Measurements from ENCODE around the gene OR6N2. TPM values are rescaled to one million over a fixed set of nuclear protein-coding genes. Genes with fewer than 3 reads are reported as not detected.
A peak's percentile ranks its signal among the peaks of the same experiment; 100 is the strongest.

OR6N2 gene
- total and polyA plus RNA-seq, 9 of the 15 experiments (the other 6 are each of a cell fraction or from before 2014, with no cell fraction given): not detected

DNA sequence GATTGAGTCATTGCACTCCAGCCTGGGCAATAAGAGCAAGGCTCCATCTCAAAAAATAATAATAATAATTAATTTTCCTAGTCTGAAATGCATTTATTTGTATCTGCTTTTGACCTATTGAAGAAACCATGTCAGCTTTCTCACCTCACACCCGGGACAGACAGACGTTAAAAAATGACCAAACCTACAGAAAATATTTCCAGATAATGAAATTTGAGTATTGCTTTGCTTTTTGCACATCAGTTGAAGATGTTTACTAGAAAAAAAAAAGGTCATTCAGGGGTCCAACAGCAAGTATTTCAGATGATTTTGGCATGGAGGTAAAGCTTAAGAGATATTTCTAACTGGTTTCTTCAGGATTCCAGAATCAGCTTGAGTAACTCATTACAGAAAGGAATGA is 26.6 kb downstream of the OR6N2 start, which contains the start of gene OR6K6 (continued):
- TF ChIP-seq, protein P1, sequence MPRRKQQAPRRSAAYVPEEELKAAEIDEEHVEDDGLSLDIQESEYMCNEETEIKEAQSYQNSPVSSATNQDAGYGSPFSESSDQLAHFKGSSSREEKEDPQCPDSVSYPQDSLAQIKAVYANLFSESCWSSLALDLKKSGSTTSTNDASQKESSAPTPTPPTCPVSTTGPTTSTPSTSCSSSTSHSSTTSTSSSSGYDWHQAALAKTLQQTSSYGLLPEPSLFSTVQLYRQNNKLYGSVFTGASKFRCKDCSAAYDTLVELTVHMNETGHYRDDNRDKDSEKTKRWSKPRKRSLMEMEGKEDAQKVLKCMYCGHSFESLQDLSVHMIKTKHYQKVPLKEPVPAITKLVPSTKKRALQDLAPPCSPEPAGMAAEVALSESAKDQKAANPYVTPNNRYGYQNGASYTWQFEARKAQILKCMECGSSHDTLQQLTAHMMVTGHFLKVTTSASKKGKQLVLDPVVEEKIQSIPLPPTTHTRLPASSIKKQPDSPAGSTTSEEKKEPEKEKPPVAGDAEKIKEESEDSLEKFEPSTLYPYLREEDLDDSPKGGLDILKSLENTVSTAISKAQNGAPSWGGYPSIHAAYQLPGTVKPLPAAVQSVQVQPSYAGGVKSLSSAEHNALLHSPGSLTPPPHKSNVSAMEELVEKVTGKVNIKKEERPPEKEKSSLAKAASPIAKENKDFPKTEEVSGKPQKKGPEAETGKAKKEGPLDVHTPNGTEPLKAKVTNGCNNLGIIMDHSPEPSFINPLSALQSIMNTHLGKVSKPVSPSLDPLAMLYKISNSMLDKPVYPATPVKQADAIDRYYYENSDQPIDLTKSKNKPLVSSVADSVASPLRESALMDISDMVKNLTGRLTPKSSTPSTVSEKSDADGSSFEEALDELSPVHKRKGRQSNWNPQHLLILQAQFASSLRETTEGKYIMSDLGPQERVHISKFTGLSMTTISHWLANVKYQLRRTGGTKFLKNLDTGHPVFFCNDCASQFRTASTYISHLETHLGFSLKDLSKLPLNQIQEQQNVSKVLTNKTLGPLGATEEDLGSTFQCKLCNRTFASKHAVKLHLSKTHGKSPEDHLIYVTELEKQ (CRISPR knock-in tag; IDR thresholded peaks at IDR 0.05): no peak

DNA sequence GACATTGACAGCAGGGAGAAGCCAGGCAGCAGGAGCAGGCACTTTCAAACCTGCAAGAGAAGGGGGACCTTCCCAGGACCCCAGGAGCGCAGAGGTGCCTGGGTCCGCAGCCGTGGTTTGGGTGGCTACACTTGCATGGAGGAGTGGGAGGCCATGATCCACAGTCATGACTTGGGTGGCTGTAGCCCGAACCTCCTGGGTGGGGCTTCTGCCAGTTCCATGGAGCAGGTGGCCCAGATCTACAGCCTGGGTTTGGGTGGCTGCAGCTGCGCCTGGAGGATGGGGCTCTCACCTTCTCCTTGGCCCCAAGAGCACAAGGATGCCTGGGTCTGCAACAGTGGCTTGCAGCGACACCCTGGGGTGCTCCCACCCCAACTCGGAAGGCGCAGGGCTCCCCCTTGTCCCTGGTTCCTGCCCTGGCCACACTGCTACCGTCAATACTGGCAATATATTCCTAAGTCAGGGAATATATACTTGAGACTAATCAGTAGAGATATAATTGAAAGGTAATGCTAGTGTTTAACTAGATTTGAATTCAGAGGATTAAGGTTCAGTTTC is 28.8 kb downstream of the OR6N2 start:
- Histone ChIP-seq H3K27ac (ENCODE audit: extremely low read depth, low read depth, low read length) (no peak overlapping the region), H2AFZ (ENCODE audit: low read depth, low read length) (no peak overlapping the region), H3K4me2 (ENCODE audit: insufficient read depth, low read length) (no peak overlapping the region), H3K36me3 (ENCODE audit: control insufficient read depth, insufficient read depth, low read length) (no peaks in the 10 kb centered on the region), H4K20me1 (replicated peaks; ENCODE audit: control insufficient read depth, insufficient read depth, low read length) (no peaks in the 10 kb centered on the region), H3K9ac (ENCODE audit: insufficient read depth in 1 of 2, low read depth in 2 of 2, low read length in 2 of 2) (peak overlapping the region in 1 of 2 experiments; percentile 53; a peak in 1 of 4 replicates), H3K4me3 (no peak overlapping the region), H3K4me1 (replicated peaks in 1 of 2; ENCODE audit: control insufficient read depth in 2 of 2, insufficient read depth in 2 of 2, low read length in 2 of 2) (peaks cover 0 to 4% of the 10 kb centered on the region in 2 experiments; a peak in 2 of 5 replicates), H3K9me3 (replicated peaks; ENCODE audit: control insufficient read depth, insufficient read depth, low read depth, low read length) (no peaks in the 10 kb centered on the region), H3K79me2 (ENCODE audit: control insufficient read depth, insufficient read depth, low read length) (no peaks in the 10 kb centered on the region), H3K9me1 (ENCODE audit: control insufficient read depth, insufficient read depth, low read length) (no peaks in the 10 kb centered on the region), H3K27me3 (ENCODE audit: control insufficient read depth in 2 of 2, insufficient read depth in 2 of 2, low read length in 2 of 2) (no peaks in the 10 kb centered on the region)
- ChIA-PET CTCF (ENCODE audit: low intra/inter-chr PET ratio) (no interaction called here), POLR2A (no interaction called here)
- in situ Hi-C loops (cut with MboI) (no loop called here), intact Hi-C loops (cut with micrococcal nuclease) (no loop called here)
- 52% methylated on average over 9 of the region's 9 CpGs for WGBS (ENCODE audit: insufficient coverage, low coverage, missing lambda C conversion rate)
- no TSS peak for BruUV-seq (replicated peaks)
- DNase-seq (ENCODE audit: extremely low read depth in 1 of 4, low spot score in 3 of 4): no peak
- ATAC-seq: peak; percentile 55
- no peak for FAIRE-seq
- TF ChIP-seq PYGO2 (tag; IDR thresholded peaks at IDR 0.05) (no peak), RAD21 (CRISPR knock-in tag; conservative IDR thresholded peaks at IDR 0.05 in 1 of 2, IDR thresholded peaks at IDR 0.05 in 1 of 2) (peak in 1 of 2 experiments; percentile 3; a peak in 1 of 4 replicates)
- TF ChIP-seq, protein P2, sequence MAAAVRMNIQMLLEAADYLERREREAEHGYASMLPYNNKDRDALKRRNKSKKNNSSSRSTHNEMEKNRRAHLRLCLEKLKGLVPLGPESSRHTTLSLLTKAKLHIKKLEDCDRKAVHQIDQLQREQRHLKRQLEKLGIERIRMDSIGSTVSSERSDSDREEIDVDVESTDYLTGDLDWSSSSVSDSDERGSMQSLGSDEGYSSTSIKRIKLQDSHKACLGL (CRISPR knock-in tag; IDR thresholded peaks at IDR 0.05; ENCODE audit: borderline replicate concordance, poor library complexity, severe bottlenecking): no peak

All from K562 (cell line).